Thymus (tissue), 11 donors: ENCODE measurements around the gene DIP2C. TPM values are rescaled to one million over a fixed set of nuclear protein-coding genes. Genes with fewer than 3 reads are reported as not detected.

Source experiments
- DNase-seq, 9 donors: peaks; one replicate each; pipeline ENCODE4 v3.0.0-alpha.2; 2013; ENCODE audit warnings: low spot score in 9 of 9, low read depth in 6 of 9, missing footprints in 1 of 9
- H3K27ac ChIP-seq, 2 donors: one replicate each; pipeline ENCODE4 v1.5.1; 2013; ENCODE audit warnings: control low read depth in 1 of 2, low read depth in 1 of 2, low read length in 1 of 2, mild to moderate bottlenecking in 1 of 2, moderate library complexity in 1 of 2
- H3K27me3 ChIP-seq, 2 donors: one replicate each; pipeline ENCODE4 v1.5.1; 2013; ENCODE audit warnings: low read length in 1 of 2; ENCODE audit not compliant: control insufficient read depth in 2 of 2, insufficient read depth in 1 of 2
- H3K36me3 ChIP-seq, 2 donors: one replicate each; pipeline ENCODE4 v1.5.1; 2013; ENCODE audit warnings: low read length in 1 of 2, mild to moderate bottlenecking in 1 of 2, moderate library complexity in 1 of 2; ENCODE audit not compliant: control insufficient read depth in 2 of 2, insufficient read depth in 2 of 2
- H3K4me1 ChIP-seq, 2 donors: one replicate each; pipeline ENCODE4 v1.5.1; 2013; ENCODE audit warnings: low read length in 2 of 2; ENCODE audit not compliant: control insufficient read depth in 2 of 2, insufficient read depth in 2 of 2
- H3K4me3 ChIP-seq, 2 donors: one replicate each; pipeline ENCODE4 v1.5.1; 2013; ENCODE audit warnings: low read length in 2 of 2, control low read depth in 1 of 2, mild to moderate bottlenecking in 1 of 2
- H3K9me3 ChIP-seq, 2 donors: one replicate each; pipeline ENCODE4 v1.5.1; 2013; ENCODE audit warnings: low read length in 1 of 2, mild to moderate bottlenecking in 1 of 2; ENCODE audit not compliant: control insufficient read depth in 2 of 2, insufficient read depth in 1 of 2
- WGBS: extraction: QIAGEN DNeasy Blood & Tissue Kit; methylation state at CpG from one replicate; pipeline ENCODE4 v1.1.7; 2013; 5-methylcytosine and 5-hydroxymethylcytosine counted together
- polyA plus RNA-seq: library from polyadenylated mRNA; stranded (reverse); fragments of 200-250 nt; gene quantifications from one replicate; pipeline ENCODE4 v1.2.3, GENCODE V29; 2013
- total RNA-seq: library from RNA; stranded (reverse); fragments of 120-200 nt; gene quantifications from one replicate; pipeline ENCODE4 v1.2.4, GENCODE V29; 2013
- donor health status: healthy.

DIP2C gene
- total and polyA plus RNA-seq, 2 donors, result 2.2 to 3.4 TPM

DNA sequence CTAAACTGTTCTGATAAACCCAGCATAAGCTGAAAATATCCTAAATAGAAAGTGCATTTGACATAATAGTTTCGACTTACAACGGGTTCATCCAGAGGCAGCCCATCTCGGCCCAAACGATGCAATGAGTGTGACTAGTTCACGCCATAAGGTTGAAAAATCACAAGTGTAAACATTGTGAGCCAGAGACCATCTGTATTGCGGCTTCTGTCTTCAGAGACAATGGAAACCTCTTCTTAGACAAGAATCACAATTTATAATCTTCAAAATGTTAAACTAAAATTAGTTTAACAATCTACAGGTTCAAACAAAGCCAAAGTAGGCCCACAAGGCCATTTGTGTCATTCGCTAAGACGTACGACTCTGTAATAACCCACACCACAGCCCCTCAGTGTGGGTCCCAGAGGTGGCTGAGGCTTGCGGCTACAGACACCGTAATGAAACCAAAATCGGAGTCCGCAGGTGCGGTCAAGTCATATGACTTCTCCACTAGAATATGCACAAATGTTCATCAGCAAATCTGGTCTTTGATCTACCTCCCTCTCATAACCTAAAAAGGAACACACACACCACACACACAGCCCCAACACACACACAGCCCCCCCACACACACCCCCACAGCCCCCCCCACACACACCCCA lies 81.8 kb downstream of the DIP2C start:
- no peak for DNase-seq
- H3K36me3 ChIP-seq, result no peaks in the 10 kb centered on the region
- no peaks in the 10 kb centered on the region for H3K9me3 ChIP-seq
- H3K27ac ChIP-seq, result no peak overlapping the region
- no peaks in the 10 kb centered on the region for H3K4me1 ChIP-seq
- no peaks in the 10 kb centered on the region for H3K27me3 ChIP-seq
- H3K4me3 ChIP-seq, result no peak overlapping the region
- WGBS, result 95% methylated on average over 14 of the region's 14 CpGs

DNA sequence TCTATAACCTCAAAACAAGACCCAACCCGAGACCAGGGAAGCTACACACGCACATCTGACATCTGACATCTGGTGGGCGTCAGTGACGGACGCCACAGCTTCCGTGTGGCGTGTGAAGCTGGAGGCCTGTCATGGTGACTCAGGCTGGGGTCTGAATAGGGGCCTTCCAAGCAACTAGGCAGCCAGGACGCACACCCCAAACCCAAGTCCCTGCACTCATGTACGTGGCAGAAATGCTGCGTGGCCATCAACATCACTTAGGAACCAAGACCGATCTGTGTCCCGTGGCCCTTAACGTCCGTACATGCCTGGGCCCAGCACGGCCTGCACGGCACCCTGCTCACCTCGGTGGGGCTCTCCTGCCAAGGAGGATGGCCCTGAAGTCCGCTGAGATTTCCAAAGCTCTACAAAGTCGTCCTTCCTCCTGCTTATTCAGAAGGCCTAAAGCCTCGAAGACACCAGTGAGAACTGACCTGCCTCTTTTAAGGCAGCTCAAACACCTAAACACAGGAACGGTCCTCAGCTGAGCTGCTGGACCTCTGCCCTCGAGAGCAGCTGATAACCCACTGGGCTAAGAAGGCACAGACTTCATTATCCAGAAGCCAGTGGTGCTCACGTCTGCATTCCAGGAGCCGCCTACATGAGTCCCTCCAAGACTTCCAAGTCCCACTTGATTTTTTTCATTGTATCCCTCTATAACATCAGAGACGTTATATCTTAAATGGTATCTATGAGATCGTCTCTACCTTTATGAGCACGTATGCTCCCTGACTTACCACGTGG lies 82.5 kb downstream of the DIP2C start:
- no peaks in the 10 kb centered on the region for H3K4me1 ChIP-seq
- no peak overlapping the region for H3K27ac ChIP-seq
- H3K36me3 ChIP-seq, result no peaks in the 10 kb centered on the region
- no peak for DNase-seq
- WGBS, result 95% methylated on average over 28 of the region's 28 CpGs
- no peaks in the 10 kb centered on the region for H3K27me3 ChIP-seq
- H3K4me3 ChIP-seq, result no peak overlapping the region
- H3K9me3 ChIP-seq, result no peaks in the 10 kb centered on the region

DNA sequence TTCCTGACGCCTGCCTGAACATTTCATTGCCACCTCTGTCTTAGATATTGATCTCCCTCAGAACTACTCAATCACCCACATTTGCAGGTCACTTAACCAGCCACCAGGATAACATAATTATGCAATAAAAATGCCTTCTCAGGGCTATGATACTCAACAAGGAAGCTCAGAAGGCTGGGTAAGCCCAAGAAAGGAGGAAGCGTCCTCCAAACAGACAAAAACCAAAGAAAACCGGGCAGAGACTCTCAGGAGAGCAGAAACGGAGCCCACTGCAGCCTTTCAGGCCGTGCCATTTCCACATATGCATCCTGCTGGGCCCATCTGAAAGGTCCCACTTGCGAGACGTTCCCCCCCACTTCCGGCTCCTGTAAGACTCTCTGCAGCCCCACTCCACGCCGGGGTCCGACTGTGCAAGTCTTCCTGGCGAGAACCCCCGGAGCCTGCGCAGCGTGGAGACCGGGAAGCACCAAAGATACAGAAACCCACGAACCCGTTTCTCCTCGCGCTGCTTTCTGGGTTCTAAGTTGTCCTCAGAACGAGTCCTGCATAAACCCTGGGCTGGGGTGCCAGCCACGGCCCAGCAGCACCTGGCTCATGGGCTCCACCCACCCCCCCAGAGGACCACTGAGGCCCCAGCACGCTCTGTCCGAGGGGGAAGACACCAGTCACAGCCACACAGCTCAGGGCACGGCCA lies 83.7 kb downstream of the DIP2C start:
- DNase-seq, result no peak
- no peak overlapping the region for H3K4me3 ChIP-seq
- 82% methylated on average over 25 of the region's 25 CpGs for WGBS
- no peaks in the 10 kb centered on the region for H3K36me3 ChIP-seq
- H3K4me1 ChIP-seq, result no peaks in the 10 kb centered on the region
- H3K9me3 ChIP-seq, result no peaks in the 10 kb centered on the region
- peaks cover 0 to 3% of the 10 kb centered on the region in 2 donors for H3K27me3 ChIP-seq
- H3K27ac ChIP-seq, result no peak overlapping the region

GRCh38 chr10:604716-605631 lies 84.5 kb downstream of the DIP2C start:
- Histone ChIP-seq H3K36me3 (no peaks in the 10 kb centered on the region), H3K4me1 (no peaks in the 10 kb centered on the region), H3K27me3 (peaks cover 0 to 3% of the 10 kb centered on the region in 2 donors), H3K9me3 (no peaks in the 10 kb centered on the region), H3K4me3 (no peak overlapping the region), H3K27ac (no peak overlapping the region)
- no peak for DNase-seq
- WGBS, result 92% methylated on average over 21 of the region's 21 CpGs

DNA sequence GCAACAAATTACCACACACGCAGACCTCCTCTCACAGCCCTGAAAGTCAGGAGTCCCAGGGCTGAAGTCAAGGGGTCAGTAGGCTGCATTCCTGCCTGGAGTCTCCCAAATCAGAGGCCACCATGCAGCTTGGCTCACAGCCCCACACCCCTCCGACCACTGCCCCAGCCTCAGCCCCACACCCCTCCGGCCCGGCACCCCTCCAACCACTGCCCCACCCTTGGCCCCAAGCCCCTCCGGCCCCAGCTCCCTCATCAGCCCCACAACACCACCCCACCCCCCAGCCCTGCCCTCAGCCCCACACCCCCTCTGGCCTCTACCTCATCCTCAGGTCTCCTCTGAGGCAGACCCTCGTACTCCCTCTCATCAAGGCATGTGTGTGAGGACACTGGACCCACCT lies 85.7 kb downstream of the DIP2C start:
- Histone ChIP-seq H3K36me3 (no peaks in the 10 kb centered on the region), H3K9me3 (no peaks in the 10 kb centered on the region), H3K27ac (no peak overlapping the region), H3K27me3 (peaks cover 0 to 5% of the 10 kb centered on the region in 2 donors), H3K4me3 (no peak overlapping the region), H3K4me1 (no peaks in the 10 kb centered on the region)
- DNase-seq, result no peak
- WGBS, result 74% methylated on average over 6 of the region's 6 CpGs

DNA sequence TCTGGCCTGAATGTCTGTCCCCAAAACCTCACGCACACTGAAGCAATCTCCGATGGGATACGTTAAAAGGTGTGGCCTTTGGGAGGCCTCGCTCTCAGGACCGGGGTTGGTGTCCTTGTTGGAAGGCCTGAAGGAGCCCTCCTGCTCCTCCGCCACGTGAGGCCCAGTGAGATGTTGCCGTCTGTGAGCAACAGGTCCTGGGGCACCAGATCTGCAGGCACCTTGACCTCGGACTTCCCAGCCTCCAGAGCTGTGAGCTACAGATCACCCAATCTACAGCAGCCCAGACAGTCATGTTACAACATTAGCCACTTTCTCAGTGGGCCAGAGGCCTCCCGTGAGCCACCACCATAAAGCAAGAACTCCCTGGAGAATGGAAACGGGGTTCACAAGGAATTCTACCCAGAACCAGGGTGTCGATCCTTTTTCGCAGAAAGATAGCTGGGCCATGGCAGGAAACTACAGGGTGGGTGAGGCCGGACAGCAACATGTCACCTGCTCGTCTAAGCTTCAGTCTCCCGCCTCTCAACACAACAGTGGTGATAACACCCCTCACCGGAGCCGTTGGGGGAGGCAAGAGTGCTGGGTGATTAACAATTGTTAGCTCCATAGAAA lies 87.0 kb downstream of the DIP2C start:
- Histone ChIP-seq H3K4me1 (no peaks in the 10 kb centered on the region), H3K9me3 (no peaks in the 10 kb centered on the region), H3K27ac (no peak overlapping the region), H3K4me3 (no peak overlapping the region), H3K36me3 (no peaks in the 10 kb centered on the region), H3K27me3 (peaks cover 0 to 5% of the 10 kb centered on the region in 2 donors)
- DNase-seq, result no peak
- 95% methylated on average over 18 of the region's 18 CpGs for WGBS

GRCh38 chr10:601660-601963 lies 87.9 kb downstream of the DIP2C start:
- Histone ChIP-seq H3K36me3 (no peaks in the 10 kb centered on the region), H3K9me3 (no peaks in the 10 kb centered on the region), H3K27ac (no peak overlapping the region), H3K4me3 (no peak overlapping the region), H3K4me1 (no peaks in the 10 kb centered on the region), H3K27me3 (peaks cover 0 to 5% of the 10 kb centered on the region in 2 donors)
- no peak for DNase-seq
- WGBS, result 35% methylated on average over 12 of the region's 12 CpGs

DNA sequence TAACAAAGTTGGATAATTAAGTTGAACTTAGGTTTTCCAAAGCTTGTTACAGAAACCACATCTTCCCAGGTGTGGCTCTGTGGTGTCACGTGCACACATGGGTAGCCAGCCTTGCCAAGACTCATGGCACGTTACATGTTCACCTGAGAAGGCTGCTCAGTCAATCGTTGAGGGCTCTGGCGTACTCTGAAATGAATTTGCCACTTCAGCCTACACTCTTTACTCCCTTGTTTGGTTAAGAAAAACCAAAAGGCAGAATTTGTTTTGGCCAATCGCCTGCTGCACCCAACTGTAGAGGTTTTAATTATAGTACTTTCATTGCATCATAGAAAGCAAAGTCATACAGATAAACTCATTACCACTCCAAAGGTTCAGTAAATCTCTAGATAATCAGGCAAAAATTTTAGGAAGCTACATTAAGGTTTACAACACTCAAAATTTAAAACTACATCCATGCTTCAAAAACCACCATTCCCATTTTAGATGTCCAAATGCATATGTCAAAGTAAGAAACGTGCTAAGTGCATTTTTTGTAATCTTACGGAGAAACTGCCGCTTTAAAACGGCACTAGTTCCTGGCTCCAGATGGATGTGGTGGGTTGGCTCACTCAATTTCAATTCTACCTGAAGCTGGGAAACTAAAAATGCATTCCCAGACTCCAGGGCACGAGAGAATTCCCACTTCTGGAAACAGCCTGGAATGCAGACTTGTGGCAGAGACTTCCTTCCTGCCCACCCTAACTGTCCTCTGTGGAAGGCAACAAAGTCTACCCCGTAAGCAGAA lies 88.4 kb downstream of the DIP2C start:
- DNase-seq, result no peak
- Histone ChIP-seq H3K4me3 (no peak overlapping the region), H3K27me3 (peaks cover 0 to 5% of the 10 kb centered on the region in 2 donors), H3K4me1 (no peaks in the 10 kb centered on the region), H3K27ac (no peak overlapping the region), H3K36me3 (no peaks in the 10 kb centered on the region), H3K9me3 (no peaks in the 10 kb centered on the region)
- WGBS, result 75% methylated on average over 11 of the region's 11 CpGs
